K562 (cell line): ENCODE results near the gene CDK14. TPM values are rescaled to one million over a fixed set of nuclear protein-coding genes. Genes with fewer than 3 reads are reported as not detected.

Experiments used
- ATAC-seq: fragments of 200-7000 bp; cut with Tn5 transposase; 3 replicates; pipeline ENCODE4 v1.9.1; 2020; ENCODE audit warnings: moderate library complexity
- BruUV-seq: library from RNA; stranded (reverse); fragments of 400-500 nt; replicated peaks from 2 replicates; lab custom pipeline; 2021; lab: Mats Ljungman, UMichigan
- CTCF ChIA-PET: fragments of 300-600 bp; formaldehyde crosslinking; extraction: SDS; loops from one replicate; lab custom pipeline; 2021; ENCODE audit warnings: low intra/inter-chr PET ratio; lab: Yijun Ruan, JAX
- POLR2A ChIA-PET: fragments of 300-600, 350-650 bp; sonication (Branson Sonifier 250); formaldehyde crosslinking; extraction: SDS; loops from one replicate; lab custom pipeline; 2021; ENCODE audit warnings: antibody characterized with exemption, inconsistent platforms; lab: Yijun Ruan, JAX
- DNase-seq, 4 experiments: peaks; one replicate each; pipeline versions ENCODE4 v3.0.0 to v3.0.0-alpha.2; 2011 to 2018; ENCODE audit warnings: low spot score in 3 of 4, mixed read lengths in 3 of 4; ENCODE audit errors: extremely low read depth in 1 of 4
- FAIRE-seq: peaks from 2 replicates; lab custom pipeline; 2011; peaks lifted over from hg19 to GRCh38; lab: Jason Lieb, UNC
- H2AFZ ChIP-seq: 2 replicates; pipeline ENCODE4 v1.6.0; 2011; ENCODE audit warnings: low read depth, low read length, control low read depth, inconsistent platforms
- H3K27ac ChIP-seq: fragments of 200-600 bp; 3 replicates; pipeline ENCODE4 v1.8.0; 2011; ENCODE audit warnings: low read depth, mild to moderate bottlenecking, control low read depth, inconsistent platforms, low read length, moderate library complexity, mixed read lengths; ENCODE audit errors: extremely low read depth
- H3K27me3 ChIP-seq, 2 experiments: fragments of 300-600 bp in 1 of 2; 2 replicates in 1 of 2; 3 replicates in 1 of 2; pipeline versions ENCODE4 v1.6.0 to v1.8.0; 2011; ENCODE audit warnings: inconsistent platforms in 2 of 2, low read length in 2 of 2, mild to moderate bottlenecking in 1 of 2, mixed read lengths in 1 of 2, moderate library complexity in 1 of 2; ENCODE audit not compliant: control insufficient read depth in 2 of 2, insufficient read depth in 2 of 2
- H3K36me3 ChIP-seq: fragments of 300-600 bp; 3 replicates; pipeline ENCODE4 v1.8.0; 2011; ENCODE audit warnings: mild to moderate bottlenecking, low read length, inconsistent platforms; ENCODE audit not compliant: control insufficient read depth, insufficient read depth
- H3K4me1 ChIP-seq, 2 experiments: fragments of 200-600 bp in 1 of 2; replicated peaks in 1 of 2; 2 replicates in 1 of 2; 3 replicates in 1 of 2; pipeline versions ENCODE4 v1.5.1 to v1.8.0; 2011; ENCODE audit warnings: inconsistent platforms in 2 of 2, low read length in 2 of 2, mild to moderate bottlenecking in 1 of 2, mixed read lengths in 1 of 2, moderate library complexity in 1 of 2; ENCODE audit not compliant: control insufficient read depth in 2 of 2, insufficient read depth in 2 of 2
- H3K4me2 ChIP-seq: 2 replicates; pipeline ENCODE4 v1.6.1; 2011; ENCODE audit warnings: low read length, control low read depth, inconsistent platforms, mixed read lengths; ENCODE audit not compliant: insufficient read depth
- H3K4me3 ChIP-seq: fragments of 200-600 bp; sonication (generic), shearing (Covaris generic); 2 replicates; pipeline ENCODE4 v1.5.1; 2016; ENCODE audit warnings: control low read depth, inconsistent platforms
- H3K79me2 ChIP-seq: fragments of 200-600 bp; 3 replicates; pipeline ENCODE4 v1.8.0; 2011; ENCODE audit warnings: low read length, inconsistent platforms; ENCODE audit not compliant: control insufficient read depth, insufficient read depth
- H3K9ac ChIP-seq, 2 experiments: 2 replicates each; pipeline versions ENCODE4 v1.6.0 to v1.6.1; 2011; ENCODE audit warnings: low read depth in 2 of 2, low read length in 2 of 2, control low read depth in 1 of 2, inconsistent platforms in 1 of 2, mild to moderate bottlenecking in 1 of 2, mixed read lengths in 1 of 2; ENCODE audit not compliant: insufficient read depth in 1 of 2
- H3K9me1 ChIP-seq: one replicate; pipeline ENCODE4 v1.6.0; 2011; ENCODE audit warnings: inconsistent platforms, mild to moderate bottlenecking, low read length, moderate library complexity; ENCODE audit not compliant: control insufficient read depth, insufficient read depth
- H3K9me3 ChIP-seq: replicated peaks from 2 replicates; pipeline ENCODE4 v1.5.1; 2011; ENCODE audit warnings: low read depth, low read length, inconsistent platforms; ENCODE audit not compliant: control insufficient read depth, insufficient read depth
- H4K20me1 ChIP-seq: replicated peaks from 2 replicates; pipeline ENCODE4 v1.6.1; 2011; ENCODE audit warnings: low read length, inconsistent platforms, mixed read lengths; ENCODE audit not compliant: control insufficient read depth, insufficient read depth
- ATF7 ChIP-seq: fragments of 450-650 bp; IDR thresholded peaks from 2 replicates; pipeline ENCODE4 v1.7.1; 2014; ENCODE audit warnings: mild to moderate bottlenecking, moderate library complexity
- BMI1 ChIP-seq: fragments of 150-350 bp; IDR thresholded peaks from 2 replicates; pipeline ENCODE4 v1.6.1; 2014; ENCODE audit warnings: low read length
- DNMT1 ChIP-seq: fragments of 450-650 bp; IDR thresholded peaks from 2 replicates; pipeline ENCODE4 v1.6.1; 2016; ENCODE audit warnings: antibody characterized with exemption, mild to moderate bottlenecking
- E2F1 ChIP-seq: sonication (generic); formaldehyde crosslinking; IDR thresholded peaks from 2 replicates; pipeline ENCODE4 v1.8.1; 2023; ENCODE audit warnings: mild to moderate bottlenecking, missing genetic modification reagents, moderate library complexity
- MED1 ChIP-seq: sonication (generic); formaldehyde crosslinking; IDR thresholded peaks from 2 replicates; pipeline ENCODE4 v1.8.1; 2023; ENCODE audit warnings: missing genetic modification reagents, borderline replicate concordance
- MEF2D ChIP-seq: conservative IDR thresholded peaks from 2 replicates; pipeline ENCODE4 v1.6.1; 2016; ENCODE audit warnings: low read depth, missing genetic modification characterization, missing compliant biosample characterization
- NCOA1 ChIP-seq: fragments of 450-650 bp; IDR thresholded peaks from 2 replicates; pipeline ENCODE4 v1.6.1; 2016; ENCODE audit warnings: low read depth
- NFRKB ChIP-seq: fragments of 450-650 bp; IDR thresholded peaks from 2 replicates; pipeline ENCODE4 v1.6.1; 2016; ENCODE audit warnings: low read depth
- NR1H2 ChIP-seq: sonication (generic); formaldehyde crosslinking; IDR thresholded peaks from 2 replicates; pipeline ENCODE4 v1.4.0; 2020; ENCODE audit warnings: mild to moderate bottlenecking, missing genetic modification reagents
- RBM14 ChIP-seq: fragments of 200-400 bp; formaldehyde crosslinking; IDR thresholded peaks from 2 replicates; pipeline ENCODE4 v1.6.1; 2018; ENCODE audit warnings: low read depth, mild to moderate bottlenecking, low read length, moderate library complexity, borderline replicate concordance; ENCODE audit not compliant: insufficient read depth
- SMAD3 ChIP-seq: fragments of 450-650 bp; formaldehyde crosslinking; conservative IDR thresholded peaks from 2 replicates; pipeline ENCODE4 v1.4.0; 2020; ENCODE audit warnings: mild to moderate bottlenecking
- SNRNP70 ChIP-seq: fragments of 200-400 bp; formaldehyde crosslinking; optimal IDR thresholded peaks from 2 replicates; pipeline ENCODE3; 2017; ENCODE audit warnings: low read depth, low read length
- SREBF1 ChIP-seq: fragments of 150-350 bp; IDR thresholded peaks from 2 replicates; pipeline ENCODE4 v1.6.1; 2014; ENCODE audit warnings: antibody characterized with exemption, low read depth, low read length, borderline replicate concordance
- TAL1 ChIP-seq: fragments of 450-650 bp; IDR thresholded peaks from 2 replicates; pipeline ENCODE4 v1.6.1; 2016; ENCODE audit warnings: mild to moderate bottlenecking
- ZNF408 ChIP-seq: fragments of 250-450 bp; sonication (Bioruptor Pico); IDR thresholded peaks from 2 replicates; pipeline ENCODE4 v1.4.0; 2020; ENCODE audit warnings: low read depth, mild to moderate bottlenecking, moderate library complexity
- ZNF766 ChIP-seq: fragments of 200-800 bp; sonication (Bioruptor generic); conservative IDR thresholded peaks from 2 replicates; pipeline ENCODE4 v1.6.1; 2016; ENCODE audit warnings: missing genetic modification characterization, missing compliant biosample characterization
- ZNF77 ChIP-seq: fragments of 250-450 bp; sonication (Bioruptor Pico); IDR thresholded peaks from 2 replicates; pipeline ENCODE4 v1.5.0; 2020
- WGBS: fragments of 100-300 bp; shearing (Covaris generic); methylation state at CpG from one replicate; pipeline ENCODE4 v1.1.6; 2016; ENCODE audit warnings: low coverage, mixed read lengths; ENCODE audit not compliant: insufficient coverage; ENCODE audit errors: missing lambda C conversion rate; 5-methylcytosine and 5-hydroxymethylcytosine counted together
- in situ Hi-C: fragments of 300-500 bp; cut with MboI; formaldehyde crosslinking; loops from 4 replicates; pipeline ENCODE4 v1.15.0; 2018; ENCODE audit warnings: inconsistent platforms, mixed read lengths
- intact Hi-C: fragments of 100-400 bp; cut with micrococcal nuclease; formaldehyde crosslinking; loops from 2 replicates; pipeline ENCODE4 v1.14.2; 2022
- polyA plus RNA-seq, 8 experiments: library from polyadenylated mRNA; depleted of rRNA in 4 of 8; stranded (reverse) in 5 of 8; unstranded in 3 of 8; fragments of >200 nt; fragmentation: Nextera tagmentation in 2 of 8; fragmentation: Illumina TruSeq in 1 of 8; extraction: Ambion mirVana in 2 of 8; extraction: Trizol in 1 of 8; gene quantifications; 2 replicates each; pipeline versions ENCODE4 v1.2.1 to v1.2.3, GENCODE V29; 2011 to 2014; ENCODE audit warnings: inconsistent platforms in 1 of 8, missing spikeins in 1 of 8
- total RNA-seq, 7 experiments: library from RNA; depleted of rRNA in 6 of 7; stranded (reverse); fragments of >200 nt in 6 of 7; fragmentation: Illumina TruSeq in 2 of 7; extraction: Trizol in 2 of 7; gene quantifications; 2 replicates each; pipeline versions ENCODE4 v1.2.1 to v1.2.3, GENCODE V29; 2011 to 2021; ENCODE audit warnings: low replicate concordance in 1 of 7
- TF ChIP-seq, protein P1 (sequence below): fragments of 250-450 bp; sonication (Bioruptor Pico); IDR thresholded peaks from 2 replicates; pipeline ENCODE4 v1.5.0; 2021; ENCODE audit warnings: mild to moderate bottlenecking, moderate library complexity

Gene CDK14
- total and polyA plus RNA-seq, 9 of the 15 experiments (the other 6 are each of a cell fraction or from before 2014, with no cell fraction given): 0.03 to 0.91 (median 0.16) TPM

DNA sequence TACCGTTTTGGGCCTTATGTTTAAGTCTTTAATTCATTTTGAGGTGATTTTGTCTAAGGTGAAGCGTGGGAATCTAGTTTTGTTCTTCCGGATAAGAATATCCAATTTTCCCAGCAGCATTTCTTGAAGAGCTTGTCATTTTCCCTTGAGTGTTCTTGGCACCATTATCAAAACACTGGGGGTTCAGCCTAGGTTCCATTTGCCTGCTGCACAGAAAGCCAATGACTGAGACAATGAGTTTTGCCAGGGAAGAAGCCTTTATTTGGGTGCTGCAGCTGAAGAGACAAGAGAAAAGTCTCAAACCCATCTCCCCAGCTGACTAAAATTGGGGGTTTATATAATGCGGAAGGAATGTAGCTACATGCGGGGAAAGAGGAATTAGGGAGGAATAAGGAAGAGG is 380.9 kb downstream of the CDK14 start:
- H3K9me1 ChIP-seq: no peaks in the 10 kb centered on the region
- no peaks in the 10 kb centered on the region for H3K36me3 ChIP-seq
- H3K9me3 ChIP-seq: 0 out of 2 replicates have a peak, but pooled peaks cover 2% of the 10 kb centered on the region
- no peaks in the 10 kb centered on the region for H3K27me3 ChIP-seq
- H3K4me1 ChIP-seq: no peaks in the 10 kb centered on the region
- no peak overlapping the region for H3K27ac ChIP-seq
- POLR2A ChIA-PET: no interaction called here
- H4K20me1 ChIP-seq: no peaks in the 10 kb centered on the region
- no peak for DNase-seq
- H3K4me3 ChIP-seq: no peak overlapping the region
- no peak for FAIRE-seq
- no peak for TF ChIP-seq NR1H2 (CRISPR knock-in tag)
- TF ChIP-seq TAL1: no peak
- TF ChIP-seq ZNF408 (CRISPR knock-in tag): no peak
- TF ChIP-seq NCOA1: no peak
- no peak for TF ChIP-seq ZNF77
- TF ChIP-seq SNRNP70: no peak
- no peak for TF ChIP-seq BMI1
- TF ChIP-seq NFRKB: no peak
- no peak for TF ChIP-seq SREBF1
- no peak for TF ChIP-seq MED1 (CRISPR knock-in tag)
- no peak for TF ChIP-seq E2F1
- no peak for TF ChIP-seq ATF7
- TF ChIP-seq SMAD3 (CRISPR knock-in tag): no peak
- no peak for TF ChIP-seq MEF2D (tag)
- TF ChIP-seq RBM14: no peak
- TF ChIP-seq ZNF766 (CRISPR knock-in tag): no peak
- TF ChIP-seq, protein P1, sequence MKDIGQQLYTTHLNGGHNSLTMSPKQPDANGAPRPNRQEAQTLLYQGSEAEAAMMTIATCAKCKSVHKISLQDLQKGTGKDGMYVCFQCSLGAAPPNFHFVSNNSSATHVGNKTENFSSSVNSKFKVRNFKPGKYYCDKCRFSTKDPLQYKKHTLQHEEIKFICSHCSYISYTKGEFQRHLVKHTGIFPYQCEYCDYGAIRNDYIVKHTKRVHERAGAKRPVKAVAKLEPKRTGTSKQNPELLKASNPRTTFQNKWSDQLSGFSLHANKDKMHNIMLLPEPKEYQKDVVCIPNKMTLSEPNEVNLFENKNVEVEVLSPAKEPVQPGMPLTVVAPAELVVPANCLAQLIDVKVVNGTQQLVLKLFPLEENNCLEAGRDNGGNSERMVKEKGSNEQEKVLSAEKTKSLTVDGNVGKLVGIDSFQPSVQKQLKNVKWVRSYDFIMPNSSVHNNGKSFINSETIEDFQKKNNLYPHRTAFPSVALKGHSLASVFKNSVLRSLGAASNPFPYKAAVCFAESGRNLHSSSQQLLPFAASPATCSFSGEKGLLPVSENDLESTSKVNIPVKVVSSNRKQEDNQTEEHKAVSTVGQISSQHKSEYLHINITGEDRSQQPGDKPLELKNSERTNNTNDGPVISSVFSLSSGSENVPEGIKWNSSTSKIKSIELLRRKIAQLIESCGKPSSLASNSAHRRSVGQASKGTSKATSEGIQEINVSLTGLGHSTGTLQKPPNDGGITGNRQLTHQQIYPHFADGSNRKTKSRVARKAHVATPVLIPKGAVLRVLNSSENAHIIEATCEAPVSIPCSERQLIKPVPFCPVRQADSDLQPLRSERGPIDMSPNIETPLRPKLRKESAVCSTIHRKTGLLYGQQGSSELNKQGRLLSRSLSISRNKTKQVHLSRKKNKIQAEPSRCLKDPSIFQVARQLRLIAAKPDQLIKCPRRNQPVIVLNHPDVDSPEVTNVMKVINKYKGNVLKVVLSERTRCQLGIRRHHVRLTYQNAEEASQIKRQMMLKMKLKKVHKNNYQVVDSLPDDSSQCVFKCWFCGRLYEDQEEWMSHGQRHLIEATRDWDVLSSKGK (CRISPR knock-in tag): no peak
- no peak for TF ChIP-seq DNMT1
- CTCF ChIA-PET: no interaction called here
- no TSS peak for BruUV-seq
- no peak for ATAC-seq
- no peak overlapping the region for H3K4me2 ChIP-seq
- H2AFZ ChIP-seq: no peak overlapping the region
- intact Hi-C loops (no loop called here), in situ Hi-C loops (no loop called here)
- 5% methylated on average over 5 of the region's 5 CpGs for WGBS
- H3K79me2 ChIP-seq: no peaks in the 10 kb centered on the region
- no peak overlapping the region for H3K9ac ChIP-seq
